Stimulated activated CD8-positive, alpha-beta memory T cell treated with anti-CD3 and anti-CD28 coated beads, Interleukin-4, amount 100 ng/mL, for 48 hours (primary cell): Measurements from ENCODE around the gene SLC29A4.
"Not testable (repeated sequence)": the region's sequence is repeated elsewhere in the genome, so short reads cannot be mapped to it uniquely, and the experiment has no call there.

Experiments
- DNase-seq: peaks from one replicate; pipeline ENCODE4 v3.0.0-alpha.2; 2020

The SLC29A4 gene

GRCh38 chr7:5282543-5283316, at the start of gene SLC29A4:
Gene SLC29A4, plus strand, starts transcription at chr7:5282943. Its CDS starts 4,874 bp downstream, at chr7:5287817.
- peak; percentile 55 for DNase-seq

DNA sequence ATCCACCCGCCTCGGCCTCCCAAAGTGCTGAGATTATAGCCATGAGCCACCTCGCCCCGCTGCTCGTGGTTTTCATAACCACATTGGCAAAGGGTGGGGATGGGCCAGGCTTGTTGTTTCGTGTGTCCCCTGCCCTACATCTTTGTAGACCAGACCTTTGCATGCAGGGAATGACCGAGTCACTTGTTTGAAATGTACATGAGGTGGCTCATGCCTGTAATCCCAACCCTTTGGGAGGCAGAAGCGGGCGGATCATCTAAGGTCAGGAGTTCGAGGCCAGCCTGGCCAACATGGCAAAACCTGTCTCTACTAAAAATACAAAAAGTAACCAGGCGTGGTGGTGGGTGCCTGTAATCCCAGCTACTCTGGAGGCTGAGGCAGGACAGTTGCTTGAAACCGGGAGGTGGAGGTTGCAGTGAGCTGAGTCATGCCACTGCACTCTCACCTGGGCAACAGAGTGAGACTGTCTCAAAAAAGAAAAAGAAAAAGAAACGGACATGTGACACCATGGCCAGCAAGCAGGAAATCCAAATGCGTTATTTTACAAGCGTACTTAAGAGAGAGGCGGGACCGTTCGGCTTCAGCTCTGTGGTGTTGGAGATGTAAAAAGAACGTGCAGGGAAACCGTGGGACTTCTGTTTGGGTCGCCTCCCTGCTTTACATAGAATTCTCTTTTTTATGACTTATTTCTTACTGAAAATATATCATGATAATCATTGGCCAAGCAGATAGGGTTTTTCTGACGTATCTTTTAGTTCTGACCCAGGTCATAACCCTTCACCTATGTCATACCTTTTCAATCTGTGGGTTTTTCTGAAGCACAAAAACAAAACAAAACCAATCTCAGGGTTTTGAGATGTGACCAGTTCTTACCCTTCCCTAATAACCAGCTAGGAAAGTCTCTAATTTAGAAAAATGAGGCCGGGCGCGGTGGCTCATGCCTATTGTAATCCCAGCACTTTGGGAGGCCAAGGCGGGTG, 47.6 kb upstream of the SLC29A4 start:
- DNase-seq = no peak

DNA sequence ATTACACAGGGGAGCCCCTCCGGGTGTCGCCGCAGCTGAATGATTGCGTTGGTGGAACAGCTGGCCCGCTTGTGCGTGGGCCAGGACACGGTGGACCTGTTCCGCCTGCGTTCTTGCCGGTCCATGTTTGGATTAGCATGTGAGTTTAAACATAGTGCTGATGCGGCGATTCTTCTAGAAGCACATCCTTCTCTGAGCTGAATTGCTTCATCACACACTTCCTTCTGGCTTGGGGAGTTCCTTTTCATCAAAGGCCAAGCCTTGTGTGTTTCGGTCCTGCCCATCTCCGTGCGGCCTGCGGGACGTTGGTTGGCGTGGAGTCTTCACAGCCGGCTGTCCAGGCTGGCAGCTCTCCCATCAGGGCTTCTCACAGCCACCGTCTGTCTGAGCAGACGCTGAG, 45.5 kb upstream of the SLC29A4 start:
- no peak for DNase-seq

DNA sequence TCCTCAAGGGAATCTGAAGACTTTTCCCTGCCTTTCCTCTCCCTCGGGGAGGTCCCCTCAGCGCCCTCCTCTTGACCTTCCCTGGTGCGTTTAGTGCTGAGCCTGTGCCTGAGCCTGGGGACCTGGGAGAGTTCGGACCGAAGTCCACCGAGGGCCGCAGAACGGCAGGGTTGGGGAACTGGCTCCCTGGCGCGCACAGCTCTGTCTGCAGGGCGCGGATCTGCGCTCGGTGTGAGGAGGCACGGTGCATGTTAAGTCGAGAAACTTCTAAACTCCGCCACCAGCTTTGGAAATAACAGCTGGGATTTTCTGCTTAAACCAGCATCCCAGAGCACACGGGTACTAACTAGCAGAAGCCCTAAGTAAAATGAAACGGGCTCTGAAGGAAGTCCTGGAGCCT, 44.2 kb upstream of the SLC29A4 start:
- no peak for DNase-seq

DNA sequence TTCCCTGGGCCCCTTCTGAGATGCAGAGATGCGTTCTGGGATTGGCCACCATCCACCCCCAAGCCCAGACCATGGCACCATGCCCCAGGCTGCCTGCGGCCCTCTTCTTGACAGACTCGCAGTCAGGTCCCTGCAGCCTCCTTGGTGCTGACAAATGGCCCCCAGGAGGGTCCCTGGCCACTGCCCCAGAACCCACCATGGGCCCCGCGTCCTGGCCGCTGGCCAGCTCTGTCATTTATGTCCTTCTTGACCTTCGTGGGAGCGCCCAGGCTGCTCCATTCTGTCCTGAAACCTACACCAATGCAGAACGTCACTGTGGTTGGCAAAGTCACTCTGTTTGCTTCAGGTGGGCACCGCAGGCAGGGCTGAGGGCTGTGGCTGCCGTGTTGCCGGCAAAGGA, 39.5 kb upstream of the SLC29A4 start:
- DNase-seq = no peak

- no peak for DNase-seq
These were observed 34.4 kb upstream of the SLC29A4 start for GRCh38 chr7:5248201-5248885.

GRCh38 chr7:5250787-5251186, 32.0 kb upstream of the SLC29A4 start:
- DNase-seq = not testable (repeated sequence)

- DNase-seq = not testable (repeated sequence)
These were observed 29.2 kb upstream of the SLC29A4 start for GRCh38 chr7:5253529-5253928.

GRCh38 chr7:5254371-5254770, 28.4 kb upstream of the SLC29A4 start:
- DNase-seq = not testable (repeated sequence)

- no peak for DNase-seq
These were observed 26.9 kb upstream of the SLC29A4 start for GRCh38 chr7:5255832-5256231.

GRCh38 chr7:5260530-5261068, 22.1 kb upstream of the SLC29A4 start:
- DNase-seq = not testable (repeated sequence)

DNA sequence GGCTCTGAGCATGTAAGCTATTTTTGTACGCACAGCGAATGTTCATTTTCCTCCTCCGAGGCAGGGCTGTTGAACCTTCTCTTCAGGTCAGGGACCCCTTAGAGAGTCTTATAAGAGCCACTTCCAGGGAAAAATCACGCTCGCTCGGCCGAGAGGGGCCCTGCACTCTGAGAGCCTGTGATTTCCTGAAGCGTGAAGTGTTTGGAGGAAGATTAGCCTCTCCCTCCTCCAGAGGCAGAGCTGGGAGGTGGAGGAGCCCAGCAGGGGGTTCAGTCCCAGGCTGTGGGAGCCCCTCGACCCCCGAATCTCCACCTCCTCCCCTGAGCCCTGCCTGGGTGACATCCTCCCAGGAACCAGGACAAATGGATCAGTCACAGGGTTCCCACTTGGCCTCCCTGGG, 19.7 kb upstream of the SLC29A4 start:
- DNase-seq = not testable (repeated sequence)

GRCh38 chr7:5265320-5266190, 17.2 kb upstream of the SLC29A4 start:
- DNase-seq = no peak

DNA sequence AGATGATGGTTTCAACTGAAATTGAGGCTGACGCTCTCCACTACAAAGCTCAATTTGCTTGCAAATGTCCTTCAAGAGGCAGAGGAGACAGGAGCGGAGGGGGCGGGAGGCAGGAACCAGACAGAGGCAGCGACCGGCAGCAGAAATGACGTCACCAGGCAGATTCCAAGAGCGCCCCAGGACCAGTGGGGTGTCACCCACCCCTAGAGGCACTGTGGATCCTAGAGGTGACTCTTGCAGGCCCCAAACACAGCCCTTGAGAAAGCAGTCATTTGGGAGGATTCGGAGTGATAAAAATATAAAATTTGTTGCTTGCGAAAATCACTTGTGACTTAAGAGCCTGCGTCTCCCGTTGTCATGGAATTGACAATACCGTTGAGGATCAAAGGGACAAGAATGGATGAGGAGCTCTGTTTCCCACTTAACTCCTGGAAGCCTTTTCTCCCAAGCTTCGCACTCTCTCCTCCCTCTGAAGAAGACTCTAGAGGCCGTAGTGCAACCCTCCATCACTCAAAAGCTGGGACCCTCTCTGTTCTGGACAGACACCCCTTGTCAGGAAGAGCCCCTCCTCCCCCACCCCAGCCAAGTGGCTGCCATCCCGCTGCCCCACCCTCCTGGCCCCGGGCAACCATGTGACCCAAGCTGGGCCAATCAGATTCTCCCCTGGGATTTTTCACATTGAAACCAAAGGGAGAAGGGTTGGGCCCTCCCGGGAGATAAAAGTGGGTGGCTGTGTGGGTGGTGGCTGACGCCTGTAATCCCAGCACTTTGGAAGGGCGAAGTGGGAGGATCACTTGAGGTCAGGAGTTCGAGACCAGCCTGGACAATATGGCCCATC, 16.3 kb upstream of the SLC29A4 start:
- DNase-seq = no peak

DNA sequence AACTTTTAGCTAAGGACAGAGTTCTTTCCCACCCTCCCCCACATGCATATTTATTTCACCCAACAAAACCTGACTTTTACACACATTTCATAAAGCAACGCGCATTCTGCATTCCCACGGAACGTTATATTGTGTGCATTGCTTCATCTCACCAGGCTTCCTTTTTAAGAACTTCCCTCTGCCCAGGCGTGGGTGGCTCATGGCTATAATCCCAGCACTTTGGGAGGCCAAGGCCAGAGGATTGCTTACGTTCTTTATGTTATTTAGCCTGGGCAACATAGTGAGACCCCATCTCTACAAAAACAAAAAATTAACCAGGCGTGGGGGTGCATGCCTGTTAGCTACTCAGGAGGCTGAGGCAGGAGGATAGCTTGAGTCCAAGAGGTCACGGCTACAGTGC, 14.9 kb upstream of the SLC29A4 start:
- DNase-seq = not testable (repeated sequence)

DNA sequence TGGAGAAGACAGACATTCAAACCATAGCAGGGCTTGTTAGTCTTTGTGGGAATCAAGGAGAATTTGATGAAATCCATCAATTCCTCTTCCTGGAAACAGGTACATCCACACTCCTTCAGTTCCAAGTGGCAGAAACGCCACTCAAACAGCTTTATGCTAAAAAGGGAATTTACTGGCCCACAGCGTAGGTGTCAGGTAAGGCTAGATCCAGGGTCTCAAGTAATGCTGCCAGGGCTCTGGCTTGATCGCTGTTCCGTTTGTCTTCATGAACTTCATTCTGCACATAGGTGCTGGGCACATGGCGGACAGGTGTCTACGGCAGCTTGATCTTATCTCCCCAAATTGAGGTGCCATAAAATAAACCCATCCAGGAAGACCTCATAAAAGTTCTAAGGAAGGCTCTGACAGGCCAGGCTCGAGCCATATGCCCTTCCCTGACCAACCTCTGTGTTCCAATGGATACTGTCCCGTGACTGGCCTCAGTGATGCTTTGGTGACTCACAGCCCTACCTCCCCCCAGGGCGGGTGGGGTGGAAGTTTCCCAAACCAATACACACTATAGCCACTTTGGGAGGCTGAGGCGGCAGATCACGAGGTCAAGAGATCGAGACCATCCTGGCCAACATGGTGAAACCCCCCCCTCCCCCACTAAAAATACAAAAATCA, 12.6 kb upstream of the SLC29A4 start:
- not testable (repeated sequence) for DNase-seq

GRCh38 chr7:5270788-5271187, 12.0 kb upstream of the SLC29A4 start:
- DNase-seq = no peak

DNA sequence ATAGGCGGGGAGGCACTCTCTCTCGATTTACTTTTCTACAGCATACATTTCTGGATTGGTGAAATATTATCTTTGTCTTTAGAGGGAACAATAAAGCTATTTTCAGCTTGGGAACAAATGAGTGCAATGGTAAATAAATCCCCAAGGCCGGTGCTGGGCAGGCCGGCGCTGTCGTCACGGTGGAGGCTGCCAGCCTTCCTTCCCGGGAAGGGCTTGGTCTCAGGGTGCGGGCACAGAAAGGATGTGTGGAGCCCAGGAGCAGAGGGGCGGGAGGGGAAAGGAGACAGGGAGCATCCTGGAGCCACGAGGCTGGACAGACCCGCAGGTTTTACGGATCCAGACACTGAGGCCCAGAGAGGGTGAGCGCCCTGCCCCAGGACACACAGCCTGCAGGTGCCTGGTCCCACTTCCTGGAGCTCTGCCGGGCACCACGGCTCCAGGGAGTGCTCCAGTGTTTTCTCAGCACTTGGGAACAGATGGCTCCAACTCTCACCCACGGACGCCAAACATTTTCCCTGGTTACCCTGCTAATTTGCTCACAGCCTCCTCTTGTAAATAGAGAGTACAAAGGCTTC, 8.8 kb upstream of the SLC29A4 start:
- DNase-seq = not testable (repeated sequence)

GRCh38 chr7:5274441-5274840, 8.3 kb upstream of the SLC29A4 start:
- DNase-seq = no peak

GRCh38 chr7:5274985-5275431, 7.7 kb upstream of the SLC29A4 start:
- not testable (repeated sequence) for DNase-seq
